Ishikawa (cell line): ENCODE measurements around the gene QSER1.

Source experiments
- CEBPB ChIP-seq: IDR thresholded peaks from 2 replicates; pipeline ENCODE4 v1.6.1; 2012
- CREB1 ChIP-seq: IDR thresholded peaks from 2 replicates; pipeline ENCODE4 v1.6.1; 2012; ENCODE audit warnings: low read depth
- EGR1 ChIP-seq: IDR thresholded peaks from 2 replicates; pipeline ENCODE4 v1.6.1; 2012
- EP300 ChIP-seq: IDR thresholded peaks from 2 replicates; pipeline ENCODE4 v1.6.1; 2012; ENCODE audit warnings: borderline replicate concordance
- FOXM1 ChIP-seq: IDR thresholded peaks from 2 replicates; pipeline ENCODE4 v1.6.1; 2012; ENCODE audit warnings: low read depth, borderline replicate concordance
- NFIC ChIP-seq: IDR thresholded peaks from 2 replicates; pipeline ENCODE4 v1.6.1; 2012
- RAD21 ChIP-seq: IDR thresholded peaks from 2 replicates; pipeline ENCODE4 v1.6.1; 2012; ENCODE audit warnings: low read depth
- REST ChIP-seq: IDR thresholded peaks from 2 replicates; pipeline ENCODE4 v1.6.1; 2012; ENCODE audit warnings: low read depth, mild to moderate bottlenecking
- TAF1 ChIP-seq: IDR thresholded peaks from 2 replicates; pipeline ENCODE4 v1.6.1; 2012; ENCODE audit warnings: low read depth, mild to moderate bottlenecking
- TCF12 ChIP-seq: IDR thresholded peaks from 2 replicates; pipeline ENCODE4 v1.6.1; 2012; ENCODE audit warnings: low read depth
- TEAD4 ChIP-seq: IDR thresholded peaks from 2 replicates; pipeline ENCODE4 v1.6.1; 2012
- USF1 ChIP-seq: IDR thresholded peaks from 2 replicates; pipeline ENCODE4 v1.6.1; 2012
- YY1 ChIP-seq: IDR thresholded peaks from 2 replicates; pipeline ENCODE4 v1.6.1; 2012; ENCODE audit warnings: low read depth
- ZBTB7A ChIP-seq: IDR thresholded peaks from 2 replicates; pipeline ENCODE4 v1.6.1; 2012; ENCODE audit warnings: low read depth
- TF ChIP-seq, protein P1 (sequence below): IDR thresholded peaks from 2 replicates; pipeline ENCODE4 v1.6.1; 2012

QSER1 gene

GRCh38 chr11:32916994-32917393, 24.4 kb downstream of the QSER1 start:
- TF ChIP-seq REST (no peak), TCF12 (no peak), CREB1 (no peak), EP300 (no peak), NFIC (no peak), RAD21 (no peak), ZBTB7A (no peak), TAF1 (no peak), TEAD4 (no peak), USF1 (no peak), FOXM1 (no peak), CEBPB (no peak), EGR1 (no peak), YY1 (no peak)
- TF ChIP-seq, protein P1, sequence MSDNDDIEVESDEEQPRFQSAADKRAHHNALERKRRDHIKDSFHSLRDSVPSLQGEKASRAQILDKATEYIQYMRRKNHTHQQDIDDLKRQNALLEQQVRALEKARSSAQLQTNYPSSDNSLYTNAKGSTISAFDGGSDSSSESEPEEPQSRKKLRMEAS = no peak

- TF ChIP-seq ZBTB7A (no peak), TAF1 (no peak), EGR1 (no peak), TCF12 (no peak), CEBPB (no peak), REST (no peak), NFIC (no peak), RAD21 (no peak), YY1 (no peak), CREB1 (no peak), TEAD4 (no peak), EP300 (no peak)
- TF ChIP-seq, protein P1 = no peak
Measured at GRCh38 chr11:32918427-32918826, 25.8 kb downstream of the QSER1 start.

- TF ChIP-seq FOXM1 (no peak), CEBPB (no peak), TCF12 (no peak), REST (no peak), RAD21 (no peak), TEAD4 (no peak), TAF1 (no peak), NFIC (no peak), USF1 (no peak), EGR1 (no peak), CREB1 (no peak), ZBTB7A (no peak), EP300 (no peak), YY1 (no peak)
- TF ChIP-seq, protein P1 = no peak
Measured at GRCh38 chr11:32919338-32919737, 26.7 kb downstream of the QSER1 start.

- TF ChIP-seq TCF12 = no peak
- no peak for TF ChIP-seq CEBPB
- no peak for TF ChIP-seq FOXM1
- no peak for TF ChIP-seq TEAD4
- TF ChIP-seq EP300 = no peak
- no peak for TF ChIP-seq RAD21
- TF ChIP-seq YY1 = no peak
- TF ChIP-seq, protein P1 = no peak
- no peak for TF ChIP-seq TAF1
- no peak for TF ChIP-seq REST
- no peak for TF ChIP-seq ZBTB7A
- TF ChIP-seq CREB1 = no peak
- TF ChIP-seq EGR1 = no peak
- no peak for TF ChIP-seq NFIC
- no peak for TF ChIP-seq USF1
Measured at GRCh38 chr11:32920570-32920969, 28.0 kb downstream of the QSER1 start.
